GM23248 (cell line): ENCODE data around the gene TBC1D22A. TPM values are rescaled to one million over a fixed set of nuclear protein-coding genes. Genes with fewer than 3 reads are reported as not detected.

Experiments
- DNase-seq: peaks from one replicate; pipeline ENCODE4 v3.0.0-alpha.2; 2015
- H2AFZ ChIP-seq: fragments of 200-600 bp; sonication (generic); 2 replicates; pipeline ENCODE4 v1.6.1; 2016; ENCODE audit warnings: antibody characterized with exemption
- H3F3A ChIP-seq: fragments of 200-600 bp; sonication (generic); 2 replicates; pipeline ENCODE4 v1.6.1; 2016; ENCODE audit warnings: mild to moderate bottlenecking, antibody characterized with exemption, mixed run types; ENCODE audit not compliant: insufficient read depth
- H3K27ac ChIP-seq: fragments of 200-600 bp; sonication (generic); 2 replicates; pipeline ENCODE4 v1.5.1; 2016; ENCODE audit warnings: mild to moderate bottlenecking
- H3K27me3 ChIP-seq: fragments of 200-600 bp; sonication (generic); replicated peaks from 2 replicates; pipeline ENCODE4 v1.6.1; 2016; ENCODE audit warnings: mild to moderate bottlenecking; ENCODE audit not compliant: insufficient read depth
- H3K36me3 ChIP-seq: fragments of 200-600 bp; sonication (generic); 2 replicates; pipeline ENCODE4 v1.6.1; 2016; ENCODE audit warnings: low read depth, mild to moderate bottlenecking
- H3K4me1 ChIP-seq: fragments of 200-600 bp; sonication (generic); 2 replicates; pipeline ENCODE4 v1.6.1; 2016; ENCODE audit warnings: mild to moderate bottlenecking; ENCODE audit not compliant: insufficient read depth
- H3K4me2 ChIP-seq: fragments of 200-600 bp; sonication (generic); one replicate; pipeline ENCODE4 v1.6.1; 2016; ENCODE audit warnings: mild to moderate bottlenecking; ENCODE audit not compliant: unreplicated experiment
- H3K4me3 ChIP-seq: fragments of 200-600 bp; sonication (generic); 2 replicates; pipeline ENCODE4 v1.5.1; 2016; ENCODE audit warnings: mild to moderate bottlenecking
- H3K79me2 ChIP-seq: fragments of 200-600 bp; sonication (generic); 2 replicates; pipeline ENCODE4 v1.6.1; 2016; ENCODE audit warnings: mild to moderate bottlenecking; ENCODE audit not compliant: insufficient read depth
- H3K9ac ChIP-seq: fragments of 200-600 bp; sonication (generic); 2 replicates; pipeline ENCODE4 v1.6.1; 2016; ENCODE audit warnings: mild to moderate bottlenecking
- H3K9me2 ChIP-seq: fragments of 200-600 bp; sonication (generic); 2 replicates; pipeline ENCODE4 v1.6.1; 2016; ENCODE audit warnings: mixed run types, mild to moderate bottlenecking, moderate library complexity; ENCODE audit not compliant: insufficient read depth
- H3K9me3 ChIP-seq: fragments of 200-600 bp; sonication (generic); one replicate; pipeline ENCODE4 v1.6.1; 2017; ENCODE audit warnings: low read depth
- H4K20me1 ChIP-seq: fragments of 200-600 bp; sonication (generic); 2 replicates; pipeline ENCODE4 v1.6.0; 2016; ENCODE audit not compliant: insufficient read depth
- EZH2 ChIP-seq: fragments of 200-600 bp; sonication (generic); IDR thresholded peaks from 2 replicates; pipeline ENCODE4 v1.6.1; 2018; ENCODE audit warnings: antibody characterized with exemption, mild to moderate bottlenecking; ENCODE audit not compliant: insufficient read depth, poor library complexity, severe bottlenecking
- EZH2phosphoT487 ChIP-seq: fragments of 200-600 bp; sonication (generic); IDR thresholded peaks from 2 replicates; pipeline ENCODE4 v1.6.1; 2018; ENCODE audit warnings: antibody characterized with exemption, moderate library complexity, mild to moderate bottlenecking, low read depth; ENCODE audit not compliant: insufficient read depth
- WGBS, 2 experiments: methylation state at CpG; one replicate each; pipeline ENCODE4 v1.1.6; 2015 to 2017; ENCODE audit warnings: low lambda C conversion rate in 2 of 2, low coverage in 1 of 2; ENCODE audit errors: missing lambda C conversion rate in 2 of 2; 5-methylcytosine and 5-hydroxymethylcytosine counted together
- in situ Hi-C: fragments of 300-500 bp; cut with MboI; formaldehyde crosslinking; loops from 2 replicates; pipeline ENCODE4 v1.15.0; 2020
- polyA plus RNA-seq: library from polyadenylated mRNA; unstranded; fragments of >200 nt; fragmentation: Nextera tagmentation; extraction: Ambion mirVana; gene quantifications from 2 replicates; pipeline ENCODE4 v1.2.1, GENCODE V29; 2016
- total RNA-seq: library from RNA; depleted of rRNA; stranded (reverse); fragments of >200 nt; shearing (Covaris generic); gene quantifications from 2 replicates; pipeline ENCODE4 v1.2.3, GENCODE V29; 2014

Gene TBC1D22A
- total and polyA plus RNA-seq, 2 experiments from 2014 or later, result 12.3 to 16.9 TPM

- Histone ChIP-seq H3K9ac (no peak overlapping the region), H3K9me2 (no peaks in the 10 kb centered on the region), H3K27me3 (no peaks in the 10 kb centered on the region), H2AFZ (no peak overlapping the region), H3K4me2 (no peak overlapping the region), H3F3A (no peaks in the 10 kb centered on the region), H3K36me3 (no peaks in the 10 kb centered on the region), H3K79me2 (no peaks in the 10 kb centered on the region), H3K9me3 (no peaks in the 10 kb centered on the region), H3K4me1 (no peaks in the 10 kb centered on the region), H3K4me3 (no peak overlapping the region), H3K27ac (no peak overlapping the region), H4K20me1 (no peaks in the 10 kb centered on the region)
- DNase-seq, result no peak
- in situ Hi-C loops, result no loop called here
- TF ChIP-seq EZH2phosphoT487, result no peak
- TF ChIP-seq EZH2, result no peak
- 98 to 99% methylated on average over 15 of the region's 15 CpGs for WGBS, 2 experiments
These were observed 146.2 kb downstream of the TBC1D22A start for GRCh38 chr22:46908641-46909107.

DNA sequence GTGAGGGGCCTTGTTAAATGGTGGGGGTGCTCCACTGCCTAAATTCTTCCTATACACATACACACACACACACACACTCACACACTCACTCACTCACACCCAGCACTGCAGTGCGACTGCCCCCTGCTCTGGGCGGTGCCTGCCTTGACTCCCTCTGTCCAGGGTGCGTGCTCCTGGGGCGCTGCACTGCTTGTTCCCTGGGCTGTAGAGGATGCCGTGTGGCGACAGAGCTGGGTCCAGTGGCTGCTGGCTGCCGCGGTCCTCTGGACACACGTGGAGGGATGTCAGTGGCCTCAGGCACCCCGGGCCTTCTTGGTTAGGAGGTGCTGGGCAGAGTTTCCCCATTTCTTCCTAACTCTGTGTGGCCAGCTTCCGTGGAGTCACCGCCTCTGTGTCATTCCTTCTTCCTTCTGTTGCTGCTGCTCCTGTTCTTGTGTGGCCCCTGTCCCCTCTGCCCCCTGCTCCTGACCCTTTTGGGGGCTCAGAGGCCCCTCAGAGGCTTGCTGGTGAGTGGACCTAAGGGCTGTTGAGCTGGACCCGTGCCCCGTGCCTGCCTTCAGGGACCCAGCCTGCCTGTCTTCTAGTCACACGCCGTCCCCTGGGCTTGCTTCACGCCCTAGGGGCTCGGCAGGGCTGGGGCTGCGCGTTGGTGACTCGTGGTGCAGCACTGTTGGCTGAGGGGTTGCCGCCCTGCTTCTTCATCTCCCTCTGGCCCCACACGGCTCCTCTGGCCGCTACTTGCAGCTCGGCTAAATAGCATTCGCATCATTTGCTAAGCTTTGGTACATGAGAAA lies 147.0 kb downstream of the TBC1D22A start:
- WGBS, 2 experiments, result 95 to 97% methylated on average over 26 of the region's 26 CpGs
- H3K9ac ChIP-seq, result no peak overlapping the region
- DNase-seq, result no peak
- no peaks in the 10 kb centered on the region for H3K9me3 ChIP-seq
- no peaks in the 10 kb centered on the region for H3K27me3 ChIP-seq
- H3K79me2 ChIP-seq, result no peaks in the 10 kb centered on the region
- H3K4me3 ChIP-seq, result no peak overlapping the region
- in situ Hi-C loops, result no loop called here
- no peaks in the 10 kb centered on the region for H3K36me3 ChIP-seq
- H4K20me1 ChIP-seq, result no peaks in the 10 kb centered on the region
- TF ChIP-seq EZH2 (no peak), EZH2phosphoT487 (no peak)
- no peaks in the 10 kb centered on the region for H3F3A ChIP-seq
- no peaks in the 10 kb centered on the region for H3K9me2 ChIP-seq
- no peak overlapping the region for H2AFZ ChIP-seq
- no peak overlapping the region for H3K4me2 ChIP-seq
- H3K27ac ChIP-seq, result no peak overlapping the region
- no peaks in the 10 kb centered on the region for H3K4me1 ChIP-seq

- Histone ChIP-seq H3K9ac (no peak overlapping the region), H4K20me1 (no peaks in the 10 kb centered on the region), H3K4me3 (no peak overlapping the region), H3K4me2 (no peak overlapping the region), H3K4me1 (no peaks in the 10 kb centered on the region), H3K27me3 (no peaks in the 10 kb centered on the region), H3K36me3 (no peaks in the 10 kb centered on the region), H3K9me2 (no peaks in the 10 kb centered on the region), H2AFZ (no peak overlapping the region), H3F3A (no peaks in the 10 kb centered on the region), H3K27ac (no peak overlapping the region), H3K9me3 (no peaks in the 10 kb centered on the region), H3K79me2 (no peaks in the 10 kb centered on the region)
- DNase-seq, result no peak
- 98 to 100% methylated on average over 9 of the region's 9 CpGs for WGBS, 2 experiments
- in situ Hi-C loops, result no loop called here
- no peak for TF ChIP-seq EZH2
- no peak for TF ChIP-seq EZH2phosphoT487
These were observed 148.2 kb downstream of the TBC1D22A start for GRCh38 chr22:46910624-46911023.

GRCh38 chr22:46911346-46911745 lies 148.9 kb downstream of the TBC1D22A start:
- H3K27me3 ChIP-seq, result no peaks in the 10 kb centered on the region
- H3K4me3 ChIP-seq, result no peak overlapping the region
- in situ Hi-C loops, result no loop called here
- H3K4me2 ChIP-seq, result no peak overlapping the region
- no peaks in the 10 kb centered on the region for H3K36me3 ChIP-seq
- H3K9me2 ChIP-seq, result no peaks in the 10 kb centered on the region
- no peak overlapping the region for H3K9ac ChIP-seq
- H3K4me1 ChIP-seq, result no peaks in the 10 kb centered on the region
- no peak overlapping the region for H3K27ac ChIP-seq
- H3K79me2 ChIP-seq, result no peaks in the 10 kb centered on the region
- H4K20me1 ChIP-seq, result no peaks in the 10 kb centered on the region
- DNase-seq, result no peak
- 87 to 90% methylated on average over 10 of the region's 10 CpGs for WGBS, 2 experiments
- H2AFZ ChIP-seq, result no peak overlapping the region
- TF ChIP-seq EZH2 (no peak), EZH2phosphoT487 (no peak)
- H3K9me3 ChIP-seq, result no peaks in the 10 kb centered on the region
- no peaks in the 10 kb centered on the region for H3F3A ChIP-seq
